ENCODE measurements around the gene EIF4ENIF1.

- TF ChIP-seq CTCF (IDR thresholded peaks at IDR 0.05) (no peak), POLR2A (IDR thresholded peaks at IDR 0.05) (no peak)
Measured at GRCh38 chr22:31439808-31440207, 49.8 kb downstream of the EIF4ENIF1 start.
